HG03520 (cell line): ENCODE data around the gene FRMD4A.

ENCODE experiments used
- ATAC-seq: cut with Tn5 transposase; IDR thresholded peaks from one replicate; pipeline ENCODE4 v1.9.1; 2021; ENCODE audit warnings: mild to moderate bottlenecking, moderate library complexity; ENCODE audit not compliant: unreplicated experiment

Gene FRMD4A

GRCh38 chr10:13643016-13643415 lies 687.7 kb downstream of the FRMD4A start:
- no peak for ATAC-seq

- ATAC-seq: no peak
Measured at GRCh38 chr10:13642293-13642692, 688.4 kb downstream of the FRMD4A start.

- no peak for ATAC-seq
Measured at GRCh38 chr10:13637894-13638293, 692.8 kb downstream of the FRMD4A start.

GRCh38 chr10:13637303-13637856 lies 693.3 kb downstream of the FRMD4A start:
- no peak for ATAC-seq

GRCh38 chr10:13636776-13637175 lies 693.9 kb downstream of the FRMD4A start:
- no peak for ATAC-seq

- ATAC-seq: no peak
Measured at GRCh38 chr10:13634207-13634606, 696.5 kb downstream of the FRMD4A start.

- no peak for ATAC-seq
Measured at GRCh38 chr10:13633689-13634088, 697.0 kb downstream of the FRMD4A start.

GRCh38 chr10:13632884-13633440 lies 697.8 kb downstream of the FRMD4A start:
- no peak for ATAC-seq

DNA sequence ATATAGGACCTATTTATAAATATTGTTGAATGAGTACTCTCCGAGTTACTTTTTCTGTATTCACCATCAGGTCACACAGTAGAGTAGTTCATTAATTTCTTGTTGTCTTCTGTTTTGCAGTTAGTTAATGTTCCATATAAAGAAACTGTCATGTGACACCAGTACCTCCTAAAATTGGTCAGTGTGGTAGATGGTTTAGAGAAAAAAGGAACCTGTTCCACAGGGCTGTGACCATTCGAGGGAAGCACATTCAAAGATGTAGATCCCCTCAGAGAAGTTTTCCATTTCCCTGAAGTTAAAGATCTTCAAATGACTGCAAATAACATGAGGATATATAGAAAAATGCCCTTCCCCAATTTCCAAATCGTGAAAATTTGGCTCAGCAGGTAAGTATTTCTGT lies 698.3 kb downstream of the FRMD4A start:
- ATAC-seq: no peak

DNA sequence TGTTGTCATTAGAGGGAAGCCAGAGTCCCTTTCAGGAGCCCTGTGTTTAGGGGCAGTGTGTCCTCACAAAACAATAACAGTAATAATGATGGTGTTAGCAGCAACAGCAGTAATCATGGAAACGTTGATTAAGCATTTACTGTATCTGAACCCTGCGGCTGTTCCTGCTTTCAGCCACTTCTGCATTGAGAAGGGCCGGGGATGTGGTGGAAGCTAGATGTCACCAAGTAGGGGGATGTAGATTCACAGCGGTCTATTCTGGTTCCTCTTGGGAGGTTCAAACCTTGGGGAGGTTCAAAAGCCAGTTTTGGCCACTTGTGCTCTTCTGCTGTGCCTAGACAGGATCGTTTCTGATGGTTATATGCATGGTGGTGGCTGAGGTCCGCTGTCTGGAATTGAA lies 699.1 kb downstream of the FRMD4A start:
- no peak for ATAC-seq

DNA sequence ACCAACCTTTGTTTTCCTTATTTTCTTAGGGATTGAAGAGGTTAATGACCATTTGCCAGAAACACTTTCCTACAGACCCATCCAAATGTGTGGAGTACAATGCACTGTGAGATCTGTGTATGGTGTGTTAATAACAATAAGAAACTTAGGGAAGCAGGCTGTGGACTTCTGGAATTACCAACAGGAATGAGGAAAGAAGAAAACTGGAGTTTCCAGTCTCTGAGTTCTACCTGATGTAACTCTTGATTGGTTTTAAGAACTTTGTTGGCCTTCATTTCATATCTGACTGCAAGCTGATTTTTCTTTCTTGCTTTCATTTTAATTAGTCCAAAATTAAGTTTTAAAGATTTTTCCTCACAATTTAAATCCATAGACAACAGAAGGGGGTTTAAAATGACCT lies 700.5 kb downstream of the FRMD4A start:
- no peak for ATAC-seq

- no peak for ATAC-seq
Measured at GRCh38 chr10:13629116-13629515, 701.6 kb downstream of the FRMD4A start.

DNA sequence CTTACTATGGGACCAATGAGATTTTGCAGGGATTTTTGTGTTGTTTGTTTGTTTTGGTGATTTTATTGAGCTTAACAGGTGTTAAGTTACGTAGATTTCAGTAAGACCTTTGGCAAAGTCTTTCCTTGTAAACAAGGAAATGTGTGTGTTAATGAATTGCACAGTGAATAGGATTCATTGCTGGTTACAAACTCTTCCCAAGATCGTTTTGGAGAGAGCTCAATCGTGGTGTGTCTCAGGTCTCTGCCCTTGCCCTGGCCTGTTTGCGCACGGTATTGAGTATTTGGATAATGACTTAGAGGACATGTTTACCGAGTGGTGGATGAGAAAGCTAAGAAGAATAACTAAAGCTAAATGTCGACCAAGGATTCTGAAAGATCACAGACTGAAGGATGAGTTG lies 702.1 kb downstream of the FRMD4A start:
- no peak for ATAC-seq

DNA sequence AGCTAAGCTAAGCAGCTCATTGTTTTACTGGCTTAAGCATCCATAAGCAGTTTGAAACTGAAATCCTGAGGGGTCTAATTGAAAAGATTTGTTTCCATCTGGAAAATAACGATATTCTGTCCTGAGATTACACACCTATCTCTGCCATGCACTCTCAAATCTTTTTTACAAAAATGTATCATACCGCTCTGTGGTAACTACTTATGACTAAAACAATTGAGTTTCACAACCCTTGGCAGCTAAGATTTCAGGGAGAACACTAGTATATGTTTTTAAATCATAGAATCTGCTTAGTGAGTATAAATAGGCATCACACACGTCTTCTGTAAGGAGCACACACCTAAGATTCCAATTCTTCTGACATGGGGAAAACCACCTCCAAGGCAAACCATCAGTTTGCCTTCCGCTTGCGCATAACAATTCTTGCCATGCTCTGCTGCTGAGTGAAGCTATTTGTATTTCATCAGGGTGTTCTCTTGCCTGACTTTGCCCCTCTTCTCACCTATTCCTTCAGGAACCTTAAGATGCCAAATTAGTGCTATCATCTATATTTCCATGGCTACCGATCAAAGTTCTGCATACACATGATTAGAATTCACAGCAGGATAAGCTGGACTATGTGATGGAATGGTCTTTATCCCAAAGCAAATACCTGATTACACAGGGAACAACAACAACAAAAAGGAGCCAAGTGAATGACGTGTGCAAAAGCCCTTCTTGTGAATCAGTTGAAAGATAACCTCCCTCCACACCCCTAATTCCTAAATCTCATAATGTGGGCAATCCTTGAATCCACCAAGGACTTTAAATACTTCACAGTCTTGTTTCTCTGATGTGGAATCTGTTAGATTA lies 703.0 kb downstream of the FRMD4A start:
- ATAC-seq: no peak

GRCh38 chr10:13624630-13625029 lies 706.1 kb downstream of the FRMD4A start:
- no peak for ATAC-seq

- no peak for ATAC-seq
Measured at GRCh38 chr10:13621931-13622330, 708.8 kb downstream of the FRMD4A start.

DNA sequence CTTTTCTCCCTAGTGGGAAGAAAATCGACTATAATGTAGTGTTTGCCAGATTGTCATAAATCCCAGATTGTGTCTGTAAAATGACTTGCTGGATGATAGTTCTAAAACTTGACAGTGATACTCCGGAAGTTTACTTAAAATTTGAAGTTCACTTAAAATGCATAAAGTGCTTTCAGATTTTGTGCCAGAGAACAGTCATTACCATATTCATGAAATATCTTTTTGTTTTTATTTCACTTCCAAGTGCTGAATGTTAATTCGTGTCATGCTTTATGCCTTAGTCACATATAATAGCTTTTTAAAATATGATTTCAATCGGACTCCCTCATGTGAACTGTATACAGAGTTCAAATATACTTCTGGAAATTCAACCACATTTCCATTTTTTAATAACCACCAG lies 713.6 kb downstream of the FRMD4A start:
- ATAC-seq: no peak

DNA sequence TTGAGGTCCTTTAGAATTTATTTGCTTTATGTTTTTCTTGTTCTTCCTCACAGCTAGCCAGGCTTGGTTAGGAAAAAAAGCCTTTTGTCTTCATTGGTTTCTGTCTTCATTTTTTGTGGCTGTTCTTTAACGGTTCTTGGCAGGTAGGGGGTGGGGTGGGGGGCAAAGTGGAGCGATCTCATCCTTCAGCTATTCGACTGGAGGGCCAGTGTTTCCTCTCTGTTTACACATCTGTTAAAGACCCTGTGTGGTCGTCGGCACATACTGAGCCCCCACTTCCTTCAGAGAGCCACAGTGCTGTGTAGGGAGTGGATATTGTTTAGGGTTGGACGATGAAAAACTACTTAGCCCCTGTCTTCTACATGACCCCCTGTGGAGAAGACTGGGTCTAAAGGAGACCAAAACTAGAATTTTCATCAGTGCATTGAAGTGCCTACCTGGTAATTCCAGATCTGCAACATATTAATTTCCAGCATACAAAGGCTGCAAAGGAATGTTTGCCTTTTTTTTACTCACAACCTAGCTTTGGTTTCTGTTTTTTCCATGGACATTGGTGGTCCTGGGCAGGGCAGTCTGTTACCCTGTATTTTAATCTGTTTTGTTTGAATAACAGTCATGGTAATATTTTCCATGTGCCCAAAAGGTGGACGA lies 714.9 kb downstream of the FRMD4A start:
- ATAC-seq: no peak

DNA sequence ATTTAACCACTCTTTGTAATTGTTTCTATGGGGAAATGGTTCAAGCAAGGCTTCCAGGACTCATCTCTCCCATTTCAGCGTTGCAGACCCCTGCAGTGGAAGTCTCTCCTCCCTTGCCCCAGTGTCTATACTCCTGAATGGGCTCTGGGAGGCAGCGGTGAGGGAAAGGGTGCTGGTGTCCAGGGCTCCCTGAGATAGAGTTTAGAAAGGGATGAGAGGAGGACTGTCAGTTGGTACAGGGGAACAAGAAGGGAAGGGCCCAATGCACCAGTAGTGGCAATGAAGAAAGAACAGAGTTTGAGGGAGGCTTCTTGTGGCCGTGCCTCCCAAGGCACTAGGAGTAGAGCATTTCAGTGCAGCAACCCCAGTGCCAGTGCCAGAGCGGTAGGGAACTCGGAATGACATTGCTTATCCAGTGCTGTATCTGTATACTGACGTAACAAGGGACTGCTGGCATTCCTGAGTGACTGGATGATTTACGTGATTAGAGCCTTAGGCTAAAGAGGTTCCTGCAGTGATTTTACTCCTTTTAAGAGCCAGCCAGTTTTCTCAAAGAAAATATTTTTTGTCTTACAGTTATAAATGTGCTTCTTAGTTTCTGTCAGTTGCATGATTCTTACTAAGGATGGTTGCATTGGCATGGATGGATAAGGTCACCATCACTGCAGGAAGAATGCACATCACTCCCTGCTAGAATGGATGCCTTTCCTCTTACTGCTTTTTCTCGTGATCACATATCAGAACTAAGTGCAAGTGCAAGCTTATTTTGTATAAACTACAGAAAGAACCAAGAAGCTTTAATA lies 716.0 kb downstream of the FRMD4A start:
- ATAC-seq: no peak

DNA sequence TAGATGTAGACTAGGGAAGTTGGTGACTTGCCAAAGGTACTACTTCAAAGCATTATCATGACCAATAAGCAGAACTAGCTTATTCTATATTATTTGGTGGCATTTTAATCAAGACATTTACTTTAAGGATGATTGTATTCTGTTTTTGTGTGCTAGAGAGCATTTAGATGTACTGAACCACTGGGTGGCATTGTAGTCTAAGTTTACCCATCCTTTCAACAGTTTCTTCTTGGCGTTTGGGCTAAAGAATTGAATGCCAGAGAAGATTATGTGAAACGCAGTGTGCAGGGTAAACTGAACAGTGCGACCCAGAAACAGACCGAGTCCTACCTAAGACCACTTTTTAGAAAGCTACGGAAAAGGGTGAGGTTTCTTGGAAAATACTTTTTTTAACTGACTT lies 717.2 kb downstream of the FRMD4A start:
- no peak for ATAC-seq
